ENCODE results near the gene ALDH1L2. TPM values are rescaled to one million over a fixed set of nuclear protein-coding genes. Genes with fewer than 3 reads are reported as not detected.

The ALDH1L2 gene
- total RNA-seq, 1 experiment from 2014 or later, result 26.1 TPM

DNA sequence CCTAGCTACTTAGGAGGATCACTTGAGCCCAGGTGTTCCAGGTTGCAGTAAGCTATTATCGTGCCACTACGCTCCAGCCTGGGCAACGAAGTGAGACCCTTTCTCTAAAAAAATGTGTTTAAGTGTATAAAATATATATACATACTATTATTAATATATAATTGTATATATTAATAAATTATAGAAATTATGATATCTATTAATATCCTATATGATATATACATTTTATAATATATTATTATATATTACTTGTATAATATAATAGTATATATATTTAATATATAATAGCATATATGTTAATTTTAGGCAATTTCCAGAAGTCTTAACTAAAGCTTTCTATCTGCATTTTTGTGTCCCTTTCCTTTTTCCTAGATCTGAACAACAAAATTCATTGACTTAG, 12.3 kb downstream of the ALDH1L2 start:
- Mint-ChIP-seq H3K27ac (ENCODE audit: unreplicated experiment) (no peak overlapping the region), H3K9me3 (ENCODE audit: unreplicated experiment) (no peaks in the 10 kb centered on the region), H3K4me3 (ENCODE audit: unreplicated experiment) (no peak overlapping the region), H3K27me3 (ENCODE audit: insufficient read depth, unreplicated experiment) (no peaks in the 10 kb centered on the region), H3K4me1 (ENCODE audit: low read depth, unreplicated experiment) (no peaks in the 10 kb centered on the region), H3K36me3 (ENCODE audit: insufficient read depth, unreplicated experiment) (no peaks in the 10 kb centered on the region)
- no peak for DNase-seq
- no peak overlapping the region for H3K4me3 ChIP-seq (ENCODE audit: low read depth, low read length)
- TF ChIP-seq, protein P1, sequence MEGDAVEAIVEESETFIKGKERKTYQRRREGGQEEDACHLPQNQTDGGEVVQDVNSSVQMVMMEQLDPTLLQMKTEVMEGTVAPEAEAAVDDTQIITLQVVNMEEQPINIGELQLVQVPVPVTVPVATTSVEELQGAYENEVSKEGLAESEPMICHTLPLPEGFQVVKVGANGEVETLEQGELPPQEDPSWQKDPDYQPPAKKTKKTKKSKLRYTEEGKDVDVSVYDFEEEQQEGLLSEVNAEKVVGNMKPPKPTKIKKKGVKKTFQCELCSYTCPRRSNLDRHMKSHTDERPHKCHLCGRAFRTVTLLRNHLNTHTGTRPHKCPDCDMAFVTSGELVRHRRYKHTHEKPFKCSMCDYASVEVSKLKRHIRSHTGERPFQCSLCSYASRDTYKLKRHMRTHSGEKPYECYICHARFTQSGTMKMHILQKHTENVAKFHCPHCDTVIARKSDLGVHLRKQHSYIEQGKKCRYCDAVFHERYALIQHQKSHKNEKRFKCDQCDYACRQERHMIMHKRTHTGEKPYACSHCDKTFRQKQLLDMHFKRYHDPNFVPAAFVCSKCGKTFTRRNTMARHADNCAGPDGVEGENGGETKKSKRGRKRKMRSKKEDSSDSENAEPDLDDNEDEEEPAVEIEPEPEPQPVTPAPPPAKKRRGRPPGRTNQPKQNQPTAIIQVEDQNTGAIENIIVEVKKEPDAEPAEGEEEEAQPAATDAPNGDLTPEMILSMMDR (IDR thresholded peaks at IDR 0.05; ENCODE audit: insufficient read depth in 1 of 2, low read depth in 1 of 2, low read length in 1 of 2, severe bottlenecking in 1 of 2, unreplicated experiment in 1 of 2), result no peak
- ChIA-PET CTCF (no interaction called here), POLR2A (no interaction called here)
- H3K27me3 ChIP-seq (replicated peaks; ENCODE audit: control insufficient read depth, insufficient read depth, low read length), result no peaks in the 10 kb centered on the region
- intact Hi-C loops (cut with micrococcal nuclease; ENCODE audit: unreplicated experiment), result no loop called here
- no TSS peak for BruUV-seq (replicated peaks)
- no peaks in the 10 kb centered on the region for H3K36me3 ChIP-seq (ENCODE audit: control insufficient read depth, insufficient read depth, low read length)
- H3K4me1 ChIP-seq, result no peaks in the 10 kb centered on the region
- no peaks in the 10 kb centered on the region for H3K9me3 ChIP-seq

DNA sequence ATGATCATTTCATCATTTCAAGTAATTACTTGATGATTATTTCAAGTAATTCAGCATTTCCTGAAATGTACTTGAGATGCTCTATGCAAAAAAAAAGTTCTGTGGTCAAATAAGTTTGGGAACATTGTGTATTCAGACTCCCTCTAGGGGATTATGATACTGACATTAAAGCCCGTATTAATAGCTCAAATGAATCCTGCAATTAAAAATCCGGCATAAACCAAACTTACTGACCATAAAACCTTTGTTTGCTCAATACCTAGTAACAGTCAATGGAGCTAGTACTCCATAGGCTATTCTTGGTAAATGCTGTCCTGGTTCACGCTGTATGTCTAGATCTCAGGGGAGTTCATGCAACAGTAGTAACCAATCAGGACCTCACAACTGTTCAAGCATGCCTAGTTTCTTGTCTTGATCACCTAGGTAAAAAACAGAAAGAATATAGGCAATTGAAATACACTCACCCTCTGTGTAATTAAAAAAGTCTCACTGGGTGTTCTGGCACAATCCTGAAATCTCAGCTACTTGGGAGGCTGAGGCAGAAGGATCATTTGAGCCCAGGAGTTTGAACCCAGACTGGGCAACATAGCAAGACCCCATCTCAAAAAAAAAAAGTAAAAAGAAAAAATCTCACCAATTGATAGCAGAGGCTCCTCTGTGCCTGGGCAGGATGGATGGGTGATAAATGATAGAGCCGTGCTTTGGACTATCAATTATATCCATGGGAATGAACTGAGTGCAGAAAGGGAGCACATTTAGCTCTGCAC, 14.1 kb downstream of the ALDH1L2 start:
- Mint-ChIP-seq H3K9me3 (ENCODE audit: unreplicated experiment) (no peaks in the 10 kb centered on the region), H3K36me3 (ENCODE audit: insufficient read depth, unreplicated experiment) (peaks cover 9% of the 10 kb centered on the region), H3K27me3 (ENCODE audit: insufficient read depth, unreplicated experiment) (no peaks in the 10 kb centered on the region), H3K4me1 (ENCODE audit: low read depth, unreplicated experiment) (no peaks in the 10 kb centered on the region), H3K4me3 (ENCODE audit: unreplicated experiment) (no peak overlapping the region), H3K27ac (ENCODE audit: unreplicated experiment) (no peak overlapping the region)
- CTCF ChIA-PET, result no interaction called here
- intact Hi-C loops (cut with micrococcal nuclease; ENCODE audit: unreplicated experiment), result no loop called here
- POLR2A ChIA-PET, result no interaction called here
- no TSS peak for BruUV-seq (replicated peaks)
- Histone ChIP-seq H3K27me3 (replicated peaks; ENCODE audit: control insufficient read depth, insufficient read depth, low read length) (no peaks in the 10 kb centered on the region), H3K4me3 (ENCODE audit: low read depth, low read length) (no peak overlapping the region), H3K4me1 (no peaks in the 10 kb centered on the region), H3K9me3 (no peaks in the 10 kb centered on the region), H3K36me3 (ENCODE audit: control insufficient read depth, insufficient read depth, low read length) (no peaks in the 10 kb centered on the region)
- DNase-seq, result no peak
- TF ChIP-seq, protein P1 (IDR thresholded peaks at IDR 0.05; ENCODE audit: insufficient read depth in 1 of 2, low read depth in 1 of 2, low read length in 1 of 2, severe bottlenecking in 1 of 2, unreplicated experiment in 1 of 2), result no peak

DNA sequence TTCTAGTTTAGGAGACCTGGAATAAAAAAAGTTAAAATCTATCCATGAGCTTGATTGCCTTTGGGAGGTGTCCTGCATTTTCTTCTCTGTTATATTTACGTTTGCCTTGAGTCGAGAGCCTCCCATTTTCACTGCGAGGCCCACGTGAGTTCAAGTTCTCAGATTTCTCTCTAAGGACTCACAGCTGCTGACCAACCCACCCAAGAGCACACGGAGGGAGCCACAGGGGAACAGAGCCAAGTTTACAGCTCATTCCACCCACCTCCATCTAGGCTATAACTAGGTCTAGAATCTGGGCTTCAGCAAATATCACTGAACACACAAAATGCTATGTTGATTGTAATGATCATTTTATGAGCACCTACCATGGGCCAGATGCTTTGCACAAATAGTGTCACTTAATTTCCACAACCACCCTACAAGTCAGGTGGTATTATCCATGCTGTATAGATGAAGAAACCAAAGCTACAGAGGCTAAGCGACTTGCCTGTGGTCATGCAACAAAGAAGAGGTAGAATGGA, 16.7 kb downstream of the ALDH1L2 start:
- intact Hi-C loops (cut with micrococcal nuclease; ENCODE audit: unreplicated experiment), result no loop called here
- no peaks in the 10 kb centered on the region for H3K4me1 ChIP-seq
- H3K27me3 Mint-ChIP-seq (ENCODE audit: insufficient read depth, unreplicated experiment), result no peaks in the 10 kb centered on the region
- H3K9me3 ChIP-seq, result no peaks in the 10 kb centered on the region
- no peaks in the 10 kb centered on the region for H3K27me3 ChIP-seq (replicated peaks; ENCODE audit: control insufficient read depth, insufficient read depth, low read length)
- H3K4me3 ChIP-seq (ENCODE audit: low read depth, low read length), result no peak overlapping the region
- CTCF ChIA-PET, result interaction anchor here (0.7 kb wide), 1 partner anchor 326 kb away, joined by 3 read pairs; no protein-coding TSS in a partner anchor
- no peaks in the 10 kb centered on the region for H3K36me3 ChIP-seq (ENCODE audit: control insufficient read depth, insufficient read depth, low read length)
- no peak for DNase-seq
- BruUV-seq (replicated peaks), result no TSS peak
- no peak overlapping the region for H3K4me3 Mint-ChIP-seq (ENCODE audit: unreplicated experiment)
- H3K36me3 Mint-ChIP-seq (ENCODE audit: insufficient read depth, unreplicated experiment), result peaks cover 25% of the 10 kb centered on the region
- no peaks in the 10 kb centered on the region for H3K9me3 Mint-ChIP-seq (ENCODE audit: unreplicated experiment)
- H3K4me1 Mint-ChIP-seq (ENCODE audit: low read depth, unreplicated experiment), result no peaks in the 10 kb centered on the region
- no peak overlapping the region for H3K27ac Mint-ChIP-seq (ENCODE audit: unreplicated experiment)
- TF ChIP-seq, protein P1 (IDR thresholded peaks at IDR 0.05; ENCODE audit: insufficient read depth in 1 of 2, low read depth in 1 of 2, low read length in 1 of 2, severe bottlenecking in 1 of 2, unreplicated experiment in 1 of 2), result no peak
- POLR2A ChIA-PET, result no interaction called here

Data from Caco-2 (cell line).